PFSK-1 (cell line): ENCODE results near the gene PRXL2B. TPM values are rescaled to one million over a fixed set of nuclear protein-coding genes. Genes with fewer than 3 reads are reported as not detected.

Experiments used
- FOXP2 ChIP-seq: optimal IDR thresholded peaks from 2 replicates; pipeline ENCODE3; 2011; ENCODE audit warnings: borderline replicate concordance, control low read depth, inconsistent platforms; ENCODE audit not compliant: insufficient read depth; ENCODE audit errors: extremely low read length, extremely low read depth
- POLR2AphosphoS5 ChIP-seq: IDR thresholded peaks from 2 replicates; pipeline ENCODE4 v1.6.1; 2012; ENCODE audit warnings: low read depth, mild to moderate bottlenecking, control low read depth, low read length, moderate library complexity
- REST ChIP-seq, 2 experiments: IDR thresholded peaks; 2 replicates each; pipeline versions ENCODE4 v1.6.1 to v1.8.0; 2011 to 2012; ENCODE audit warnings: low read depth in 2 of 2, low read length in 2 of 2, control low read depth in 1 of 2, inconsistent platforms in 1 of 2, mild to moderate bottlenecking in 1 of 2, moderate library complexity in 1 of 2; ENCODE audit not compliant: insufficient read depth in 1 of 2
- SIN3A ChIP-seq: IDR thresholded peaks from 2 replicates; pipeline ENCODE4 v1.6.1; 2012; ENCODE audit warnings: mild to moderate bottlenecking, low read length, moderate library complexity, borderline replicate concordance; ENCODE audit not compliant: insufficient read depth
- TAF1 ChIP-seq: IDR thresholded peaks from 2 replicates; pipeline ENCODE4 v1.6.1; 2012; ENCODE audit warnings: low read length, control low read depth, borderline replicate concordance; ENCODE audit not compliant: insufficient read depth
- polyA plus RNA-seq: library from polyadenylated mRNA; unstranded; fragments of >200 nt; gene quantifications from one replicate; pipeline ENCODE4 v1.2.1, GENCODE V29; 2012; ENCODE audit warnings: low read depth, missing spikeins; ENCODE audit not compliant: insufficient read length

The PRXL2B gene
- polyA plus RNA-seq: 37.5 TPM

- TF ChIP-seq SIN3A: no peak
- TF ChIP-seq POLR2AphosphoS5: peak; percentile 51; the same call in 1 of the 2 replicates
- TF ChIP-seq TAF1: no peak
- no peak for TF ChIP-seq FOXP2
- peak in 1 of 2 experiments; percentile 74; a peak in 2 of 4 replicates for TF ChIP-seq REST (IDR thresholded peaks at IDR 0.05; ENCODE audit: insufficient read depth in 1 of 2, low read depth in 2 of 2, low read length in 2 of 2)
These were observed at the start of gene PRXL2B for GRCh38 chr1:2586154-2587070. PRXL2B (plus strand) TSS chr1:2586777; CDS start chr1:2586886, 109 bp downstream.

- TF ChIP-seq SIN3A: no peak
- TF ChIP-seq FOXP2: no peak
- TF ChIP-seq TAF1: no peak
- no peak for TF ChIP-seq POLR2AphosphoS5
- TF ChIP-seq REST (IDR thresholded peaks at IDR 0.05; ENCODE audit: insufficient read depth in 1 of 2, low read depth in 2 of 2, low read length in 2 of 2): no peak
These were observed 48.8 kb upstream of the PRXL2B start for GRCh38 chr1:2537784-2538115.

- TF ChIP-seq FOXP2 (no peak), REST (IDR thresholded peaks at IDR 0.05; ENCODE audit: insufficient read depth in 1 of 2, low read depth in 2 of 2, low read length in 2 of 2) (no peak), SIN3A (no peak), POLR2AphosphoS5 (no peak), TAF1 (no peak)
These were observed 48.2 kb upstream of the PRXL2B start for GRCh38 chr1:2538376-2538775.

GRCh38 chr1:2538872-2539271, 47.7 kb upstream of the PRXL2B start:
- TF ChIP-seq TAF1: no peak
- no peak for TF ChIP-seq REST (IDR thresholded peaks at IDR 0.05; ENCODE audit: insufficient read depth in 1 of 2, low read depth in 2 of 2, low read length in 2 of 2)
- TF ChIP-seq SIN3A: no peak
- TF ChIP-seq POLR2AphosphoS5: no peak
- TF ChIP-seq FOXP2: no peak
